ENCODE measurements around the gene BRINP1.

The BRINP1 gene

GRCh38 chr9:119280740-119281485, 88.3 kb downstream of the BRINP1 start:
- DNase-seq, result no peak

- DNase-seq, result no peak
Measured at GRCh38 chr9:119278171-119278570, 91.1 kb downstream of the BRINP1 start.

GRCh38 chr9:119273984-119274665, 95.1 kb downstream of the BRINP1 start:
- DNase-seq, result no peak

- DNase-seq, result no peak
Measured at GRCh38 chr9:119273325-119273904, 95.8 kb downstream of the BRINP1 start.

GRCh38 chr9:119272500-119273211, 96.6 kb downstream of the BRINP1 start:
- DNase-seq, result no peak

- no peak for DNase-seq
Measured at GRCh38 chr9:119268985-119269384, 100.2 kb downstream of the BRINP1 start.

- DNase-seq, result no peak
Measured at GRCh38 chr9:119264165-119264564, 105.1 kb downstream of the BRINP1 start.

GRCh38 chr9:119257592-119257991, 111.6 kb downstream of the BRINP1 start:
- no peak for DNase-seq

GRCh38 chr9:119255116-119255515, 114.1 kb downstream of the BRINP1 start:
- DNase-seq, result no peak

GRCh38 chr9:119252671-119253299, 116.5 kb downstream of the BRINP1 start:
- no peak for DNase-seq

GRCh38 chr9:119251936-119252335, 117.3 kb downstream of the BRINP1 start:
- no peak for DNase-seq

- DNase-seq, result no peak
Measured at GRCh38 chr9:119250730-119251129, 118.5 kb downstream of the BRINP1 start.

- DNase-seq, result no peak
Measured at GRCh38 chr9:119240546-119240945, 128.7 kb downstream of the BRINP1 start.

- no peak for DNase-seq
Measured at GRCh38 chr9:119234636-119235035, 134.6 kb downstream of the BRINP1 start.

GRCh38 chr9:119227422-119227821, 141.8 kb downstream of the BRINP1 start:
- DNase-seq, result no peak

- no peak for DNase-seq
Measured at GRCh38 chr9:119224431-119224830, 144.8 kb downstream of the BRINP1 start.

- DNase-seq, result no peak
Measured at GRCh38 chr9:119221276-119221675, 148.0 kb downstream of the BRINP1 start.

GRCh38 chr9:119218293-119218692, 150.9 kb downstream of the BRINP1 start:
- no peak for DNase-seq

GRCh38 chr9:119216651-119217331, 152.4 kb downstream of the BRINP1 start:
- peak; percentile 79 for DNase-seq

GRCh38 chr9:119215651-119216050, 153.6 kb downstream of the BRINP1 start:
- no peak for DNase-seq

- DNase-seq, result no peak
Measured at GRCh38 chr9:119213471-119213870, 155.8 kb downstream of the BRINP1 start.

GRCh38 chr9:119197893-119198607, 171.2 kb downstream of the BRINP1 start:
- DNase-seq, result no peak

Data from femur (tissue), 1 donor.